ENCODE data around the gene VWA5B2. TPM values are rescaled to one million over a fixed set of nuclear protein-coding genes. Genes with fewer than 3 reads are reported as not detected.

VWA5B2 gene
- total and polyA plus RNA-seq, 9 of the 15 experiments (the other 6 are each of a cell fraction or from before 2014, with no cell fraction given) = 0.04 TPM; not detected in 8

DNA sequence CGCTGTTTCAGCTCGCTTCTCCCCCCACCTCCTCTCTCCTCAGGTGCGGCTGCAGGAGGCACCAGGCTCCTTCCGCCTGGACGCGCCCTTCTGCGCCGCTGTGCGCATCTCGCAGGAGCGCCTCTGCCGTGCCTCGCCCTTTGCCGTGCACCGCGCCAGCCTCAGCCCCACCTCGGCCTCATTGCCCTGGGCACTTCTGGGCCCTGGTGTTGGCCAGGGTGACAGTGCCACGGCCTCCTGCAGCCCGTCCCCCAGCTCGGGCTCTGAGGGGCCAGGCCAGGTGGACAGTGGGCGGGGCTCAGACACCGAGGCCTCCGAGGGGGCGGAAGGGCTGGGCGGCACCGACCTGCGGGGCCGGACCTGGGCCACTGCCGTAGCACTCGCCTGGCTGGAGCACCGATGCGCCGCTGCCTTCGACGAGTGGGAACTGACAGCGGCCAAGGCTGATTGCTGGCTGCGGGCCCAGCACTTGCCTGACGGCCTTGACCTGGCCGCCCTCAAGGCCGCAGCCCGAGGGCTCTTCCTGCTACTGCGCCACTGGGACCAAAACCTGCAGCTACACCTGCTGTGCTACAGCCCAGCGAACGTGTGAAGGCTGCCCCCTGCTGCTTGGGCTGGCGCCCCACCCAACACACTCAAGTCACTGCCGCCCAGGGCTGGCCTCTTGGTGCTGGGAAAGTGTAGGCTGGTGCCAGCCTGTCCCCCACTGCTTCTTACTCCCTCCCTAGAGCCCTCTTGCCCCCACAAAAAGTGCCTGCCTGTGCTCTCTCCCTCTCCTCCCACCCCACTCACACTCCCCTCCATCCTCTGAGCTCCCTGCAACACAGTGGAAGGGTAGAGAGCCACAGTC lies 12.3 kb downstream of the VWA5B2 start (continued):
- TF ChIP-seq ERF (CRISPR knock-in tag; IDR thresholded peaks at IDR 0.05) (peak; percentile 85; the same call in 1 of the 2 replicates), RHOXF2B (CRISPR knock-in tag; conservative IDR thresholded peaks at IDR 0.05) (0 out of 2 replicates have a peak, but pooled peaks have one; percentile 13), MYNN (IDR thresholded peaks at IDR 0.05) (peak; percentile 87), MYNN (CRISPR knock-in tag; IDR thresholded peaks at IDR 0.05) (no peak), NFIC (IDR thresholded peaks at IDR 0.05) (peak; percentile 82), CCNT2 (IDR thresholded peaks at IDR 0.05; ENCODE audit: borderline replicate concordance, extremely low read depth, insufficient read length, low read depth, low read length) (peak; percentile 56), KLF13 (tag; IDR thresholded peaks at IDR 0.05; ENCODE audit: borderline replicate concordance, low read depth) (no peak), ZBTB33 (CRISPR knock-in tag; IDR thresholded peaks at IDR 0.05) (peak; percentile 93), POLR2AphosphoS5 (IDR thresholded peaks at IDR 0.05; ENCODE audit: control insufficient read depth, insufficient read depth, low read depth, low read length) (peak; percentile 57; the same call in 1 of the 2 replicates), MNT (conservative IDR thresholded peaks at IDR 0.05) (0 out of 4 replicates have a peak, but pooled peaks of 1 of the 2 experiments have one; percentile 22), HNRNPL (IDR thresholded peaks at IDR 0.05; ENCODE audit: low read depth, low read length) (peak; percentile 52; the same call in 1 of the 2 replicates), MIER1 (IDR thresholded peaks at IDR 0.05; ENCODE audit: low read depth) (peak; percentile 67; the same call in 1 of the 2 replicates), CTBP1 (IDR thresholded peaks at IDR 0.05; ENCODE audit: borderline replicate concordance) (peak; percentile 78; the same call in 1 of the 2 replicates), KLF16 (IDR thresholded peaks at IDR 0.05) (peak; percentile 37; the same call in 1 of the 2 replicates), TBP (optimal IDR thresholded peaks at IDR 0.05; ENCODE audit: low read depth, low read length) (no peak), JUN (IDR thresholded peaks at IDR 0.05; ENCODE audit: borderline replicate concordance, low read depth, low read length) (no peak), JUN (CRISPR knock-in tag; IDR thresholded peaks at IDR 0.05; ENCODE audit: borderline replicate concordance) (0 out of 2 replicates have a peak, but pooled peaks have one; percentile 26), RBM17 (IDR thresholded peaks at IDR 0.05; ENCODE audit: borderline replicate concordance, low read depth, low read length) (no peak), BHLHE40 (IDR thresholded peaks at IDR 0.05; ENCODE audit: low read length) (0 out of 2 replicates have a peak, but pooled peaks have one; percentile 18)
- TF ChIP-seq, protein P1, sequence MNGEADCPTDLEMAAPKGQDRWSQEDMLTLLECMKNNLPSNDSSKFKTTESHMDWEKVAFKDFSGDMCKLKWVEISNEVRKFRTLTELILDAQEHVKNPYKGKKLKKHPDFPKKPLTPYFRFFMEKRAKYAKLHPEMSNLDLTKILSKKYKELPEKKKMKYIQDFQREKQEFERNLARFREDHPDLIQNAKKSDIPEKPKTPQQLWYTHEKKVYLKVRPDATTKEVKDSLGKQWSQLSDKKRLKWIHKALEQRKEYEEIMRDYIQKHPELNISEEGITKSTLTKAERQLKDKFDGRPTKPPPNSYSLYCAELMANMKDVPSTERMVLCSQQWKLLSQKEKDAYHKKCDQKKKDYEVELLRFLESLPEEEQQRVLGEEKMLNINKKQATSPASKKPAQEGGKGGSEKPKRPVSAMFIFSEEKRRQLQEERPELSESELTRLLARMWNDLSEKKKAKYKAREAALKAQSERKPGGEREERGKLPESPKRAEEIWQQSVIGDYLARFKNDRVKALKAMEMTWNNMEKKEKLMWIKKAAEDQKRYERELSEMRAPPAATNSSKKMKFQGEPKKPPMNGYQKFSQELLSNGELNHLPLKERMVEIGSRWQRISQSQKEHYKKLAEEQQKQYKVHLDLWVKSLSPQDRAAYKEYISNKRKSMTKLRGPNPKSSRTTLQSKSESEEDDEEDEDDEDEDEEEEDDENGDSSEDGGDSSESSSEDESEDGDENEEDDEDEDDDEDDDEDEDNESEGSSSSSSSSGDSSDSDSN (IDR thresholded peaks at IDR 0.05; ENCODE audit: borderline replicate concordance in 1 of 2, low read depth in 2 of 2, low read length in 2 of 2) = 0 out of 4 replicates have a peak, but pooled peaks of 1 of the 2 experiments have one; percentile 32

Data from K562 (cell line).